MM.1S (cell line): ENCODE results near the gene RGS11.

Experiments
- DNase-seq: peaks from one replicate; pipeline ENCODE4 v3.0.0-alpha.2; 2015
- H2AFZ ChIP-seq: fragments of 300-600 bp; sonication (generic); 2 replicates; pipeline ENCODE4 v1.6.0; 2016; ENCODE audit warnings: antibody characterized with exemption, low read length
- H3F3A ChIP-seq: fragments of 300-600 bp; sonication (generic); 2 replicates; pipeline ENCODE4 v1.6.1; 2016; ENCODE audit warnings: mild to moderate bottlenecking, antibody characterized with exemption, low read length, moderate library complexity, mixed read lengths; ENCODE audit not compliant: insufficient read depth
- H3K27ac ChIP-seq: fragments of 300-600 bp; sonication (generic); 2 replicates; pipeline ENCODE4 v1.5.1; 2016; ENCODE audit warnings: mild to moderate bottlenecking, low read length
- H3K27me3 ChIP-seq: fragments of 300-600 bp; sonication (generic); replicated peaks from 2 replicates; pipeline ENCODE4 v1.6.0; 2016; ENCODE audit warnings: low read length; ENCODE audit not compliant: insufficient read depth
- H3K36me3 ChIP-seq: fragments of 300-600 bp; sonication (generic); replicated peaks from 2 replicates; pipeline ENCODE4 v1.6.1; 2016; ENCODE audit warnings: mild to moderate bottlenecking, low read length, mixed read lengths; ENCODE audit not compliant: insufficient read depth
- H3K4me1 ChIP-seq: fragments of 300-600 bp; sonication (generic); 2 replicates; pipeline ENCODE4 v1.6.1; 2016; ENCODE audit warnings: low read length, mixed read lengths
- H3K4me2 ChIP-seq: fragments of 300-600 bp; sonication (generic); 2 replicates; pipeline ENCODE4 v1.6.0; 2016; ENCODE audit warnings: low read depth, low read length
- H3K4me3 ChIP-seq: fragments of 300-600 bp; sonication (generic); 2 replicates; pipeline ENCODE4 v1.5.1; 2016; ENCODE audit warnings: low read length, mixed read lengths
- H3K79me2 ChIP-seq: fragments of 300-600 bp; sonication (generic); 2 replicates; pipeline ENCODE4 v1.6.1; 2016; ENCODE audit warnings: mixed run types, low read length, mixed read lengths
- H3K9ac ChIP-seq: fragments of 300-600 bp; sonication (generic); 2 replicates; pipeline ENCODE4 v1.6.1; 2016; ENCODE audit warnings: low read length, mixed read lengths
- H3K9me2 ChIP-seq: fragments of 300-600 bp; sonication (generic); replicated peaks from 2 replicates; pipeline ENCODE4 v1.6.1; 2016; ENCODE audit warnings: mild to moderate bottlenecking, low read length, mixed read lengths; ENCODE audit not compliant: insufficient read depth
- H3K9me3 ChIP-seq: fragments of 300-600 bp; sonication (generic); replicated peaks from 2 replicates; pipeline ENCODE4 v1.6.1; 2016; ENCODE audit warnings: mild to moderate bottlenecking, low read length, mixed read lengths; ENCODE audit not compliant: insufficient read depth
- H4K20me1 ChIP-seq: fragments of 300-600 bp; sonication (generic); 2 replicates; pipeline ENCODE4 v1.6.1; 2016; ENCODE audit warnings: mild to moderate bottlenecking, low read length, moderate library complexity, mixed read lengths; ENCODE audit not compliant: insufficient read depth
- EZH2 ChIP-seq: fragments of 300-600 bp; sonication (generic); optimal IDR thresholded peaks from 2 replicates; pipeline ENCODE3; 2017; ENCODE audit warnings: low read depth, mild to moderate bottlenecking, antibody characterized with exemption, low read length, mixed read lengths
- EZH2phosphoT487 ChIP-seq: fragments of 300-600 bp; sonication (generic); IDR thresholded peaks from 2 replicates; pipeline ENCODE4 v1.6.1; 2018; ENCODE audit warnings: antibody characterized with exemption, low read length
- TF ChIP-seq, protein P1 (sequence below): fragments of 300-600 bp; sonication (generic); IDR thresholded peaks from 2 replicates; pipeline ENCODE4 v1.5.1; 2016; ENCODE audit warnings: antibody characterized with exemption, low read length, mixed read lengths

RGS11 gene

DNA sequence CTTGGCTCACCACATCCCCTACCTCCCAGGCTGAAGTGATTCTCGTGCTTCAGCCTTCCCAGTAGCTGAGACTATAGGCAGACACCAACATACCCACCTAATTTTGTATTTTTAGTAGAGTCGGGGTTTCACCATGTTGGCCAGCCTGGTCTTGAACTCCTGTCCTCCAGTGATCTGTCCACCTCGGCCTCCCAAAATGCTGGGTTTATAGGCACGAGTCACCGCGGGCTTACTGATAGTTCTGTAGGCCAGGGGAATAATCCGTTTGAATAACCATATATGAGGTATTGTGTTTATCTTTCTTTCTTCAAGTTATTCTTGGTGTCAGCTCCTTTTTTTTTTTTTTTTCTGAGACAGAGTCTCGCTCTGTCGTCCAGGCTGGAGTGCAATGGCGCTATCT is 33.5 kb downstream of the RGS11 start:
- no peak overlapping the region for H3K4me2 ChIP-seq

DNA sequence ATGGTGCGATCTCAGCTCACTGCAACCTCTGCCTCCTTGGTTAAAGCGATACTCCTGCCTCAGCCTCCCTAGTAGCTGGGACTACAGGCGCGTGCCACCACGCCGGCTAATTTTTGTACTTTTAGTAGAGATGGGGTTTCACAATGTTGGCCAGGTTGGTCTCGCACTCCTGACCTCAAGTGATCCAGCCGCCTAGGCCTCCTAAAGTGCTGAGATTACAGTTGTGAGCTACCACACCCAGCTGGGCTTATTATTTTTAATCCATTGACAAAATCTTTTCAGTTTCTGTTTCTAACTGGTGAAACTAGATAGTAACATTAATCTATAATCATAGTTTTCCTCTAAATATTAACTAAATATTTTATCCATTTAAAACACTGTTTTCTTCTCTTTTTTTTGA is 35.2 kb downstream of the RGS11 start:
- no peaks in the 10 kb centered on the region for H3K9me2 ChIP-seq
- no peaks in the 10 kb centered on the region for H4K20me1 ChIP-seq
- no peak overlapping the region for H2AFZ ChIP-seq
- H3K79me2 ChIP-seq, result no peaks in the 10 kb centered on the region; the same call in 1 of the 2 replicates
- no peaks in the 10 kb centered on the region for H3K27me3 ChIP-seq
- no peak overlapping the region for H3K4me2 ChIP-seq
- DNase-seq, result no peak
- H3K36me3 ChIP-seq, result no peaks in the 10 kb centered on the region
- H3K9ac ChIP-seq, result no peak overlapping the region
- peaks cover 2% of the 10 kb centered on the region for H3F3A ChIP-seq
- TF ChIP-seq, protein P1, sequence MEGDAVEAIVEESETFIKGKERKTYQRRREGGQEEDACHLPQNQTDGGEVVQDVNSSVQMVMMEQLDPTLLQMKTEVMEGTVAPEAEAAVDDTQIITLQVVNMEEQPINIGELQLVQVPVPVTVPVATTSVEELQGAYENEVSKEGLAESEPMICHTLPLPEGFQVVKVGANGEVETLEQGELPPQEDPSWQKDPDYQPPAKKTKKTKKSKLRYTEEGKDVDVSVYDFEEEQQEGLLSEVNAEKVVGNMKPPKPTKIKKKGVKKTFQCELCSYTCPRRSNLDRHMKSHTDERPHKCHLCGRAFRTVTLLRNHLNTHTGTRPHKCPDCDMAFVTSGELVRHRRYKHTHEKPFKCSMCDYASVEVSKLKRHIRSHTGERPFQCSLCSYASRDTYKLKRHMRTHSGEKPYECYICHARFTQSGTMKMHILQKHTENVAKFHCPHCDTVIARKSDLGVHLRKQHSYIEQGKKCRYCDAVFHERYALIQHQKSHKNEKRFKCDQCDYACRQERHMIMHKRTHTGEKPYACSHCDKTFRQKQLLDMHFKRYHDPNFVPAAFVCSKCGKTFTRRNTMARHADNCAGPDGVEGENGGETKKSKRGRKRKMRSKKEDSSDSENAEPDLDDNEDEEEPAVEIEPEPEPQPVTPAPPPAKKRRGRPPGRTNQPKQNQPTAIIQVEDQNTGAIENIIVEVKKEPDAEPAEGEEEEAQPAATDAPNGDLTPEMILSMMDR, result no peak
- TF ChIP-seq EZH2 (no peak), EZH2phosphoT487 (no peak)
- H3K4me1 ChIP-seq, result 0 out of 2 replicates have a peak, but pooled peaks cover 4% of the 10 kb centered on the region
- H3K4me3 ChIP-seq, result no peak overlapping the region
- no peaks in the 10 kb centered on the region for H3K9me3 ChIP-seq
- H3K27ac ChIP-seq, result no peak overlapping the region

More for the DNA sequence above, 33.5 kb downstream of the RGS11 start:
- Histone ChIP-seq H2AFZ (no peak overlapping the region), H3K4me1 (0 out of 2 replicates have a peak, but pooled peaks cover 4% of the 10 kb centered on the region), H3K27ac (no peak overlapping the region), H3K36me3 (no peaks in the 10 kb centered on the region), H3K9ac (no peak overlapping the region), H3K27me3 (no peaks in the 10 kb centered on the region), H3K9me2 (no peaks in the 10 kb centered on the region), H4K20me1 (no peaks in the 10 kb centered on the region), H3F3A (no peaks in the 10 kb centered on the region), H3K4me3 (no peak overlapping the region), H3K79me2 (no peaks in the 10 kb centered on the region), H3K9me3 (no peaks in the 10 kb centered on the region)
- TF ChIP-seq EZH2phosphoT487 (no peak), EZH2 (no peak)
- TF ChIP-seq, protein P1, result no peak
- no peak for DNase-seq

DNA sequence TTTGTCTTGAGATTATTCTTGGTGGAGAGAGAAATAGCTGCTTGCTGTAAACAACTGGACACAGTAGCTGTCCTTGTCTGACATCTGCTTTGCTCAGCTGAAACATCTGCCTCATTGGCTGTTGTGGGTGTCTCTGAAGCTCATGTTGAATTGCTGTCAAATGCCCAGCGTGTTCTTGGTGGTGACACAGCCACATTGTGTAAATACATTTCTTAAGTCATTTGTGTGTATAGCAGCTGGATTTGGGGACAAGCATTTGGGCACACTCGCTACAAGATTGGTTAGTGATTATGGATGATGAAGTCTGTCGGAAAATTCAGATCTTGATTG is 35.8 kb downstream of the RGS11 start:
- Histone ChIP-seq H3K9me3 (no peaks in the 10 kb centered on the region), H3K4me3 (no peak overlapping the region), H4K20me1 (no peaks in the 10 kb centered on the region), H3K9me2 (no peaks in the 10 kb centered on the region), H2AFZ (no peak overlapping the region), H3K36me3 (no peaks in the 10 kb centered on the region), H3K4me1 (0 out of 2 replicates have a peak, but pooled peaks cover 4% of the 10 kb centered on the region), H3K27me3 (no peaks in the 10 kb centered on the region), H3K4me2 (no peak overlapping the region), H3K79me2 (no peaks in the 10 kb centered on the region; the same call in 1 of the 2 replicates), H3F3A (peaks cover 9% of the 10 kb centered on the region), H3K9ac (no peak overlapping the region), H3K27ac (no peak overlapping the region)
- TF ChIP-seq, protein P1, result no peak
- no peak for TF ChIP-seq EZH2phosphoT487
- TF ChIP-seq EZH2, result no peak
- no peak for DNase-seq
